NCI-H460 (cell line): Measurements from ENCODE around the gene OR7A10. TPM values are rescaled to one million over a fixed set of nuclear protein-coding genes. Genes with fewer than 3 reads are reported as not detected.

ENCODE experiments used
- DNase-seq: peaks from one replicate; pipeline ENCODE4 v3.0.0-alpha.2; 2016; ENCODE audit warnings: low read depth; ENCODE audit errors: extremely low read depth
- polyA plus RNA-seq: library from polyadenylated mRNA; depleted of rRNA; stranded (reverse); fragments of >200 nt; gene quantifications from 2 replicates; pipeline ENCODE4 v1.2.3, GENCODE V29; 2014; cell fraction: nucleus; rRNA removed
- total RNA-seq: library from RNA; depleted of rRNA; stranded (reverse); fragments of >200 nt; shearing (Covaris generic); gene quantifications from 2 replicates; pipeline ENCODE4 v1.2.3, GENCODE V29; 2014; rRNA removed

OR7A10 gene
- total RNA-seq = not detected in 2 replicates
- not detected in 2 replicates for polyA plus RNA-seq

DNA sequence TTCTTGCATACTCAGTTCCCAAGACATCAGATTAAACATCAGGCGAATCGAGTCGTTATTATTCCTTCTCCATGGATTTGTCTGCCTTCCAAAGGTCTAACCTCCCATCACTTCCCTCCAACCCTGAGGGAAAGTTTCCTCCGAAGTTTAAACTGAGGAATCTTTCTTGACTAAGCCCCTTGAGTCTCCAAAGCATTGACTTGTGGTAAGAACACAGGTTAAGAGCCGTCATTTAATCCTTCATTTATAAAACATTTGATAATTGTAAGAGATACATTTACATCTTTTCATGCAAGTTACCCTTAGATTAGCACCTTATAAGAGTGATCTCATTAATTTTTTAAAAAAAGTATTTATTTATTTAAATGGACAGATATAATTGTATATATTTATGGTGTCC, at the start of gene OR7A10:
OR7A10 (minus strand) TSS at position 101 of the 400 bp plus-strand sequence. CDS start 7,045 bp downstream, outside the sequence.
- DNase-seq = no peak

DNA sequence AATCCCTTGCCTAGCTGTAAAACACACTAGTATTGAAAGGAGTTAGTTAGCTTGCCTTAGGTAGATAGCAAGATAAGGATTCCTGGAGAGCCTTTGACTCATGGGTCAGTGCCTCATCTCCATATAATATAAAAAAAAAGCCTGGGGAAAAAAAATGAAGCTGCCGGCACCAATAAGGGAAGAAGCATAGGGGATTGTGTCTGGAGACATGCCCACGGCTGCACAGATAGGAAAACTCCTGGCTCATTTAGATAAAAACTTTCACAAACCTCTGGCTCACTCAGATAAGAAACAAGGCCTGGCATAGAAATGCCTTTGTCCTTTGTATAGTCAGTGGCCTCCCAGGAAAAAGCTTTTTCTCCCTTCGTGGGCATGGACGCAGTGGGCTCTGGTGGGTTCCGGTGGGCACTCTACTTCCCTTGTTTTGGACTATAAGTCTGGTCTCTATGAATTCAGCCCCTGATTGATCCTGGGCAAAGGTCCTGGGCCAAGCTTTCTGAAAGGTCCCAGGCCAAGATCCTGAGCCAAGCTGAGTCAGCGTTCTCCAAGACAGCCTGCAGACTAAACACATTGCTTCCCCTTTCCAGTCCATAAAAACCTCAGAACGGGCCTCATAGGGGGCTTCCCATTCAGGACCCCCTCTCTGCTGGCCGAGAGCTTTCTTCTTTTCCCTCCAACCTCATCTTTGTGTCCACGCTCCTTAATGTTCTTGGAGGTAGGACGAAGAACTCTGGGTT, 42.1 kb upstream of the OR7A10 start:
- no peak for DNase-seq

- no peak for DNase-seq
These were observed 41.4 kb upstream of the OR7A10 start for GRCh38 chr19:14889994-14890642.

DNA sequence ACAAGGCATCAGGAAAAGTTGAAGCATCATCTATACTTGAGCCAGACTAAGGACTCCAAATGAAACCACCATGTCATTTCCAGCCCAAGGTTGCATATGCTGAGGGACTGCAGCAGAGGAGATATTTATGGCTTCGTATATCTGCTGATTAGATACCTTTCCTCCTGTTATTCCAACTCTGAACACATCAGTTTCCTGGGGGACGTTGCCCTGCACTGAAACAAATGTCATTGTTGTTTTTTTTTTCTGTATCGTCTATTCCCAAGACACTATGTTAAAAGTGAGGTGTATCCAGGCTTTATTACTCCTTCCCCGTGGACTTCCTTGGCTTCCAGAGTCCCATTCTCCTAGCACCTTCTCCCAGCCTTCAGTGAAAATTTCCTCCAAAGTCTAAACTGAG, 37.3 kb upstream of the OR7A10 start, which contains the start of gene OR7A17:
OR7A17 (minus strand) TSS at position 101 of the 400 bp plus-strand sequence. CDS start 4,777 bp downstream, outside the sequence.
- no peak for DNase-seq

GRCh38 chr19:14871619-14872230, 23.0 kb upstream of the OR7A10 start:
- peak; percentile 15 for DNase-seq

- no peak for DNase-seq
These were observed 19.8 kb upstream of the OR7A10 start for GRCh38 chr19:14868497-14868896.

- no peak for DNase-seq
These were observed 5.1 kb downstream of the OR7A10 start for GRCh38 chr19:14843578-14843977.

DNA sequence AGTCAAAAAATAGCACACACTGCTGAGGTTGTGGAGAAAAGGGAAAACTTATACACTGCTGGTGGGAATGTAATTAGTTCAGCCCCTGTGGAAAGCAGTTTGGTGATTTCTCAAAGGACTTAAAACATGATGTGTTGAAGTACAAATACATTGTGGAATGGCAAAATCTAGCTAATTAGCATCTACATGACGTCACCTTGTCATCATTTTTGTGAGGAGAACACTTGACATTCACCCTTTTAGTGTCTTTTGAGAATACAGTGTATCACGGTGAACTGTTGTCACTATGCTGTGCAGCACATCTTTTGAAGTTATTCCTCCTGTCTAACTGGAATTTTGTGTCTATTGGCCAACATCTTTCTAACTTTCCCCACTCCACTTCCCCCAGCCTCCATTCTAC, 5.6 kb downstream of the OR7A10 start:
- DNase-seq = no peak

DNA sequence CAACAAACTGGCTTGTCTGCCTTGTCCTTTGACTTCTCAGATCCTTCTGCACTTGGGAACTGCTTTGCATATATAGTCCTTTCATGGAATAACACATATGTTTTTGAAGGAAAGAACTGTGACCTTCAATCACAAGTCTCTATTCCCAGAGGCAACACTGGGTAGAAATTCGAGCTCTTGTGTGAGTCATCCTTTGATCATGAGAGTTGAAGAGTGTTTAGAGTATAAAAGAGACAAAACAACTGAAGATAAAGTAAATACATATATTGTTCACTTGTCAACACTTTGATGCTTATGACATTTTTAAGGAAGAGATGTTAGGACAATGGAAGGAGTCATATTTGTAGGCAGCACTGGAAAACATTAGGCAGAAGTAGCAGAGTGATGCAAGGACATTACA, 8.5 kb downstream of the OR7A10 start:
- DNase-seq = no peak

- DNase-seq = no peak
These were observed 11.3 kb downstream of the OR7A10 start for GRCh38 chr19:14837391-14837790.

GRCh38 chr19:14835011-14835410, 13.7 kb downstream of the OR7A10 start, which contains the start of the genes OR7A5 and OR7C1:
Gene OR7A5 (minus strand): TSS chr19:14835185. CDS start chr19:14828241, 6,944 bp downstream.
Gene OR7C1 (minus strand): TSS chr19:14835185. CDS start chr19:14800136, 35,049 bp downstream.
- DNase-seq = no peak

DNA sequence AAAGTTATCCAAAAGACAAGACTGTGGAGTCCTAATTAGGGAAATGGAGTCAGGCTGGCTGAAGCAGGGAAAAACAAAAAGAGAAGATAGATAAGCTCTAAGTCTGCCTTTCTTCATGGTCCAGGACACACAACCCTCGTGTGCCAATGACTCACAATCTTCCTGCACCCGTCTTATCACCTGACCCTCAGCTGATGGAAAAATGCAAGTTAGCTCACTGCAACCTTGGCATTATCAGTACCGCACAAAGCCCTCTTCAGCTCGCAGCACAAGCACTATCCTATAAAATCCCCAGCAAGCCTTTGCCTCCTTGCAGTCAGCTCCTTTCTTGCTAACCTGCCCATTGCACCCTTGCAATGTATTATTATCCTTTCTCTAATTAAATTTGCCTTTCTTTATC, 18.0 kb downstream of the OR7A10 start:
- no peak for DNase-seq

DNA sequence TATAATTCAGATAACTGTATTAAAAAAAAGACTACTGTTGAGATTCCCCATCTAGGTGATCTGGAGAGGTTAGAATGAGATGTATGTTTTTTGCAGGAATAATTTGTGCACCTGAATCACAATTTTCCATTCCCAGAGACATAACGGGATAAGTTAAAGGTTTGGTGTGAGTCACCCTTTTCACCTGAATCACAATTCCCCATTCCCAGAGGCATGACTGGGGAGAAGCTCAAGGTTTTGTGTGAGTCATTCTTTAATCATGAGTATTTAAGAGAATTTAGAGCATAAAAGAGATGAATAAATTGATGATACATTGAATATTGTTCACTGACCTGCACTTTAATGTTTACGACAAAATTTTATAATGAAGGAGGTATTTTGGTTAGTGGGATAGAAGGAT, 22.7 kb downstream of the OR7A10 start:
- DNase-seq = no peak

DNA sequence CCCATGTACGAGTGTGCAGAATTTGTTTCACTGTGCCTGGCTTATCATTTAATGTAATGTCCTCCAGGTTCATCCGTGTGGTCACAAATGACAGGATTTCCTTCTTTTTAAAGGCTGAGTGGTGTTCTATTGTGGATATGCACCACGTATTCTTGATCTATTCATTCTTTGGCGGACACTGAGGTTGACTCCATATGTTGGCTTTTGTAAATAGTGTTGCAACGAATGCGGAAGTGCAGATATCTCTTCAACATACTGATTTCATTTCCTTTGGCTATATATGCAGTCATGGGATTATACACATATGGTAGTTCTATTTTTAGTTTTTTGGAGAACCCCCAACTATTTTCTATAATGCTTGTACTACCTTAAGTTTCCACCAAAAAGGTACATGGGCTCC, 26.8 kb downstream of the OR7A10 start:
- no peak for DNase-seq

GRCh38 chr19:14818588-14818987, 30.1 kb downstream of the OR7A10 start:
- DNase-seq = no peak

- no peak for DNase-seq
These were observed 31.7 kb downstream of the OR7A10 start for GRCh38 chr19:14817052-14817451.

DNA sequence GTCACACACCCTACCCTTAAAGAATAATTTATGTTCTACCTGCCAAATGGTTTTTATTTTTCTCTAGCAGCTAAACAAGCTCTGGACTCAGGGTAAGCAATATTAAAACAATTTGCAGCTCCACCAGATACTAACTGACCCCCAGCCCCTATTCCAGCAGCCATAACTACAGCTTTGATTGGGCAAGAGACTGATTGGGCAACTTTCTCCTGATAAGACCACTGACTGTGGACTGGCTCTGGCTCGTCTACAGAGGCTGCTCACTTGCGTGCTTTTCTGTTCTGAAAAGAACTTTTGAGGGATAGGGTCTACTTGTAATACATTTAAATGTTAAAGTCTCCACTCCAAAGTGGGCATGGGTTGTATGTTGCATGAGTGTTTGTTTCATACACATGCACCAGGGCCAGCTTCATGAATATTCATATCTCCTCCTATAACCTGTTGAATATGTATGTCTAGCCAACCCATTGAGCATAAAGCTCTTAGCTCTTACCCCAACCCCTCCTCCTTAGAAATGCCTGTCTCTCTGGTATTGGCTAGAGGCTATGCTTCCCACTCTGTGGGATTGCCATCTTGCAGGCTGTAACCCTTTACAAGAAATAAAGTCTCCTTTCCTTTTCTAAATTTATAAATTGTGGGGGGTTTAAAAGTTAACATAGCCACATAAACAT, 33.6 kb downstream of the OR7A10 start:
- DNase-seq = no peak

GRCh38 chr19:14809272-14810057, 39.3 kb downstream of the OR7A10 start:
- no peak for DNase-seq

DNA sequence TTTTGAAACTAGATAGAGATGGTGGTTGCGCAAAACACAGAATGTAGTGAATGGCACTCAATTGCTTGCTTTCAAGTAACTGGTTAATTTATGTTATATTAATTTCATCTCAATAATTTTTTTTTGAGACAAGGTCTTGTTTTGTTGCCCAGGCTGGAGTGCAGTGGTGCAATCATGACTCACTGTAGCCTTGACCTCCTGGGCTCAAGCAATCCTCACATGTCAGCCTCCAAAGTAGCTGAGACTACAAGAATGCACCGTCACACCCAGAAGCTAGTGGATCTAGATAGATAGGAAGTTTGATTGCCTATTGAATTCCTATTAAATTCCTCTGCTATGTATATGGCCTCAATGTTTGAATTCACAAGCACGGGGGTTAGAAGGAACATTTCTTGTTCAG, 44.0 kb downstream of the OR7A10 start:
- no peak for DNase-seq

DNA sequence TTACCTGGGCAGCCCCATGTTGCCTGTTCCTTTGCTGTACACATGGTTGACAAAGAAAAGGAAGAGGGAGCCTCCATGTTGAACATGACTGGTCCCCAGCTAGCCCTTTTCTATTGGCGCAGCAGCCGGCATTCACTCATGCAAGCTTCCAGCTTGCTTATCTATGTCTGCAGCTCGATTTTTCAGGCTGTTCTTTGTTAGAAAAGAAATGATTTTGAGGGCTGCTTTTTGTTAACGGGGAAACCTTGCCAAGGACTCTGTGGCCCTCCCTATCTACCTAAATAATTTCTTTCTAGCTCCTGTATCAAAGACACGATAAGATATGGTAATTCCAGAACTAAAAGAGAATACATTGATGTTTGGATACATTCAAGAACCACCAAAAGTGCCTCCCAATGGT, 50.0 kb downstream of the OR7A10 start:
- DNase-seq = no peak
